LNCaP clone FGC (cell line): ENCODE measurements around the gene ARL14EP.
A peak's percentile ranks its signal among the peaks of the same experiment; 100 is the strongest.

Experiments used
- DNase-seq: peaks from one replicate; pipeline ENCODE4 v3.0.0-alpha.2; 2011; ENCODE audit warnings: low read depth
- H3K4me3 ChIP-seq: 2 replicates; pipeline ENCODE4 v1.5.1; 2011; ENCODE audit warnings: mild to moderate bottlenecking, low read depth, low read length, control low read depth
- CTCF ChIP-seq: IDR thresholded peaks from 2 replicates; pipeline ENCODE4 v1.5.1; 2012; ENCODE audit warnings: mild to moderate bottlenecking; ENCODE audit not compliant: control insufficient read depth, insufficient read depth; ENCODE audit errors: extremely low read depth

ARL14EP gene

GRCh38 chr11:30322826-30323710 lies at the start of gene ARL14EP:
Gene ARL14EP, plus strand, starts transcription at chr11:30323104. Its CDS starts 7,845 bp downstream, at chr11:30330949.
- no peak for TF ChIP-seq CTCF
- DNase-seq, result peak; percentile 89
- peak within 1 kb of the TSS; percentile 86 for H3K4me3 ChIP-seq

GRCh38 chr11:30277176-30277575 lies 45.7 kb upstream of the ARL14EP start:
- DNase-seq, result no peak
- no peak for TF ChIP-seq CTCF
- no peak overlapping the region for H3K4me3 ChIP-seq

GRCh38 chr11:30279796-30280195 lies 43.1 kb upstream of the ARL14EP start:
- no peak overlapping the region for H3K4me3 ChIP-seq
- TF ChIP-seq CTCF, result no peak
- no peak for DNase-seq

- H3K4me3 ChIP-seq, result no peak overlapping the region
- DNase-seq, result no peak
- no peak for TF ChIP-seq CTCF
Measured at GRCh38 chr11:30281476-30282288, 41.2 kb upstream of the ARL14EP start.

- no peak overlapping the region for H3K4me3 ChIP-seq
- no peak for DNase-seq
- TF ChIP-seq CTCF, result no peak
Measured at GRCh38 chr11:30282289-30282631, 40.6 kb upstream of the ARL14EP start.

GRCh38 chr11:30284836-30285235 lies 38.1 kb upstream of the ARL14EP start:
- no peak for TF ChIP-seq CTCF
- no peak overlapping the region for H3K4me3 ChIP-seq
- DNase-seq, result no peak
